ENCODE measurements around the gene RAG2. TPM values are rescaled to one million over a fixed set of nuclear protein-coding genes. Genes with fewer than 3 reads are reported as not detected.

RAG2 gene
- total RNA-seq, 1 experiment from 2014 or later, result not detected

- peak; percentile 77 for TF ChIP-seq YY1 (IDR thresholded peaks at IDR 0.05; ENCODE audit: extremely low read depth, insufficient replicate concordance, low read depth, low read length)
- peak; percentile 68 for TF ChIP-seq ELF1 (IDR thresholded peaks at IDR 0.05; ENCODE audit: borderline replicate concordance, low read depth)
- TF ChIP-seq SP1 (IDR thresholded peaks at IDR 0.05; ENCODE audit: low read depth), result peak; percentile 70
- TF ChIP-seq CEBPB (IDR thresholded peaks at IDR 0.05; ENCODE audit: low read depth), result peak; percentile 57; the same call in 1 of the 2 replicates
Measured at GRCh38 chr11:36594316-36594989, 3.6 kb downstream of the RAG2 start, which contains the start of gene IFTAP (continued).

DNA sequence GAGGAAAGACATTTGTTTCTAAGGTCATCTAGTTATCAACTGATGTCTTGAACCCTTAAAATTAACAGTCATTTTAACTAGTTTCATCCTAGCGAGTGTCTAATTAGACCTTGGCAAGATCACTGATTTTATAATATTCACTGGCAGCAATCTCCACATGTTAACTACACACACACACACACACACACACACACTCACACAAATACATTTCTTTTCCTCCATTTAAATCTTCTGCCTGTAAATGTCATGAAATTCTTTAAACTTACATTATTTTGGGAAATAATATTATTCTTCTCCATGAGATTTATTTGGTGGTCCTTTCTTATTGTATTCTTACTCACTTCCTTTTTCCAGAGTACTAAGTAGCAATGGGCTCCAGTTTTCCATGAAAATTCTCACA is 6.6 kb downstream of the RAG2 start:
- Histone ChIP-seq H3K36me3 (ENCODE audit: control insufficient read depth in 1 of 2, insufficient read depth in 2 of 2, low read length in 2 of 2) (no peaks in the 10 kb centered on the region), H4K20me1 (ENCODE audit: insufficient read depth) (no peaks in the 10 kb centered on the region), H3K27me3 (ENCODE audit: insufficient read depth, low read length) (peaks cover 44% of the 10 kb centered on the region), H3K4me1 (ENCODE audit: control insufficient read depth in 1 of 2, insufficient read depth in 2 of 2, low read length in 2 of 2) (peaks cover 4 to 6% of the 10 kb centered on the region in 2 experiments; a peak in 1 of 4 replicates), H3K9ac (ENCODE audit: low read length) (no peak overlapping the region), H3K79me2 (ENCODE audit: insufficient read depth, low read length) (no peaks in the 10 kb centered on the region), H2AFZ (ENCODE audit: low read depth, low read length, poor library complexity, severe bottlenecking) (no peak overlapping the region), H3K4me3 (replicated peaks in 1 of 2; ENCODE audit: low read depth in 1 of 2, low read length in 2 of 2) (no peak overlapping the region), H3K27ac (ENCODE audit: low read depth, low read length) (no peak overlapping the region), H3K9me2 (ENCODE audit: insufficient read depth) (no peaks in the 10 kb centered on the region), H3K4me2 (ENCODE audit: low read length) (no peak overlapping the region), H3K9me3 (ENCODE audit: control insufficient read depth in 1 of 2, insufficient read depth in 1 of 2, low read depth in 1 of 2, low read length in 2 of 2) (no peaks in the 10 kb centered on the region)
- TF ChIP-seq EZH2 (IDR thresholded peaks at IDR 0.05), result 0 out of 2 replicates have a peak, but pooled peaks have one; percentile 76
- TF ChIP-seq, protein P1, sequence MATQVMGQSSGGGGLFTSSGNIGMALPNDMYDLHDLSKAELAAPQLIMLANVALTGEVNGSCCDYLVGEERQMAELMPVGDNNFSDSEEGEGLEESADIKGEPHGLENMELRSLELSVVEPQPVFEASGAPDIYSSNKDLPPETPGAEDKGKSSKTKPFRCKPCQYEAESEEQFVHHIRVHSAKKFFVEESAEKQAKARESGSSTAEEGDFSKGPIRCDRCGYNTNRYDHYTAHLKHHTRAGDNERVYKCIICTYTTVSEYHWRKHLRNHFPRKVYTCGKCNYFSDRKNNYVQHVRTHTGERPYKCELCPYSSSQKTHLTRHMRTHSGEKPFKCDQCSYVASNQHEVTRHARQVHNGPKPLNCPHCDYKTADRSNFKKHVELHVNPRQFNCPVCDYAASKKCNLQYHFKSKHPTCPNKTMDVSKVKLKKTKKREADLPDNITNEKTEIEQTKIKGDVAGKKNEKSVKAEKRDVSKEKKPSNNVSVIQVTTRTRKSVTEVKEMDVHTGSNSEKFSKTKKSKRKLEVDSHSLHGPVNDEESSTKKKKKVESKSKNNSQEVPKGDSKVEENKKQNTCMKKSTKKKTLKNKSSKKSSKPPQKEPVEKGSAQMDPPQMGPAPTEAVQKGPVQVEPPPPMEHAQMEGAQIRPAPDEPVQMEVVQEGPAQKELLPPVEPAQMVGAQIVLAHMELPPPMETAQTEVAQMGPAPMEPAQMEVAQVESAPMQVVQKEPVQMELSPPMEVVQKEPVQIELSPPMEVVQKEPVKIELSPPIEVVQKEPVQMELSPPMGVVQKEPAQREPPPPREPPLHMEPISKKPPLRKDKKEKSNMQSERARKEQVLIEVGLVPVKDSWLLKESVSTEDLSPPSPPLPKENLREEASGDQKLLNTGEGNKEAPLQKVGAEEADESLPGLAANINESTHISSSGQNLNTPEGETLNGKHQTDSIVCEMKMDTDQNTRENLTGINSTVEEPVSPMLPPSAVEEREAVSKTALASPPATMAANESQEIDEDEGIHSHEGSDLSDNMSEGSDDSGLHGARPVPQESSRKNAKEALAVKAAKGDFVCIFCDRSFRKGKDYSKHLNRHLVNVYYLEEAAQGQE (IDR thresholded peaks at IDR 0.05; ENCODE audit: low read depth), result no peak
- TF ChIP-seq, protein P2, sequence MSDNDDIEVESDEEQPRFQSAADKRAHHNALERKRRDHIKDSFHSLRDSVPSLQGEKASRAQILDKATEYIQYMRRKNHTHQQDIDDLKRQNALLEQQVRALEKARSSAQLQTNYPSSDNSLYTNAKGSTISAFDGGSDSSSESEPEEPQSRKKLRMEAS (IDR thresholded peaks at IDR 0.05), result no peak
- no peak for TF ChIP-seq ELF1 (IDR thresholded peaks at IDR 0.05; ENCODE audit: borderline replicate concordance, low read depth)
- no peak for ATAC-seq
- intact Hi-C loops (cut with micrococcal nuclease), result no loop called here
- BruUV-seq (replicated peaks), result no TSS peak
- CTCF ChIA-PET, result no interaction called here
- no peak for DNase-seq (ENCODE audit: low read depth, low spot score)
- RAD21 ChIA-PET (ENCODE audit: low non-redundant PET in 1 of 2, low total read pairs in 2 of 2, uncharacterized antibody in 2 of 2, unreplicated experiment in 2 of 2), result no interaction called here
- POLR2A ChIA-PET, result no interaction called here
